ENCODE results near the gene LMX1B. TPM values are rescaled to one million over a fixed set of nuclear protein-coding genes. Genes with fewer than 3 reads are reported as not detected.

The LMX1B gene
- polyA plus RNA-seq, 1 donor, result 0.96 TPM

DNA sequence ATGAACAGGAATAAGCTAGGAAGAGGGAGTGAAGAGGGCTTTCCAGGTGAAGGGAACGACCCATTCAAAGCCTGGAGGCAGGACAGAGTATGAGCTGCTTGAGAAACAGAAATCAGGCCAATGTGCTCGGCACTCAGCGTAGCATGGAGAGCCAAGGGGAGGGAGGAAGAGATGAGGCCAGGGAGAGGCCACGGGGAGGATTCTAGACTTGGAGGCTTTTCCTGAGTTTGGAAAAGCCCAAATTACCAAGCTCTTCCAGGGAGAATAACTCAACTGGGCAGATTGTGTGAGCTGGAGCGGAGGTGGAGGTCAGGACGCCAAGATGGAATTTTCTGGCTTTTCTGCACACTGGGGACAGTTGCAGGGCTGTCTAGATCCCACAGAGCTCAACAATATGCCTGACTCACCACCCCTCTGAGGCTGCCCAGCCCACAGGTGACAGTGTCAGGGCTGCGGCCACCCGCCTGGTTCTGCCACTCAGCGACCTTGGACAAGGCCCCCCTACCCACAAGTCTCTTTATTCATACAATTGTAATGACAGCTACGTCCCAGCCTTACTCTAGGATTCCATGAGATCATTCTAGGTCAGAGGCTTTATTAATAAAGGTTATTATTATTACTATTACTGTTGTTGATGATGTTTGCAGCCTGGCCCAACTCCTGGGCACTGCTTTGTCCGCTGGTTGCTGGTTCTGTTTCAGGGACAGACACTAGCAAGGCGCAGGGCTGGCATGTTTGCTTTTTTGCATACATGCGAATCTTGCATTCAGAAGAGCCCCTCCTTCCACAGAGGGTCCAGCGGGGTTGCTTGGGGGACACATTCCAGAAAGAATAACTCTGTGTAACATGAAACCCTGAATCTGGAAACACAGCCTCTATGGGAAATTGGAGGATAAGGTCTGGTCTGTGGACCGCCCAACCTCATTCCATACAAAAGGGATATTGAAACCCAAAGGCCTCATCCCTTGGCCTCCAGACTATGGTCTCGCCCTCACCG, 9.4 kb upstream of the LMX1B start:
- no peaks in the 10 kb centered on the region for H3K9me3 ChIP-seq (ENCODE audit: control insufficient read depth, low read depth, low read length)
- no peaks in the 10 kb centered on the region for H3K4me1 ChIP-seq (ENCODE audit: control insufficient read depth, insufficient read depth, low read length)
- no peak overlapping the region for H3K27ac ChIP-seq (ENCODE audit: low read length)
- no CpG with 5 or more reads among the region's 17 CpGs for WGBS (ENCODE audit: insufficient coverage, low lambda C conversion rate)
- H3K36me3 ChIP-seq (ENCODE audit: control insufficient read depth, insufficient read depth, low read length), result no peaks in the 10 kb centered on the region
- no peak for DNase-seq
- H3K4me3 ChIP-seq (ENCODE audit: low read length), result no peak overlapping the region
- peaks cover 53% of the 10 kb centered on the region for H3K27me3 ChIP-seq (ENCODE audit: control insufficient read depth, insufficient read depth, low read length)

DNA sequence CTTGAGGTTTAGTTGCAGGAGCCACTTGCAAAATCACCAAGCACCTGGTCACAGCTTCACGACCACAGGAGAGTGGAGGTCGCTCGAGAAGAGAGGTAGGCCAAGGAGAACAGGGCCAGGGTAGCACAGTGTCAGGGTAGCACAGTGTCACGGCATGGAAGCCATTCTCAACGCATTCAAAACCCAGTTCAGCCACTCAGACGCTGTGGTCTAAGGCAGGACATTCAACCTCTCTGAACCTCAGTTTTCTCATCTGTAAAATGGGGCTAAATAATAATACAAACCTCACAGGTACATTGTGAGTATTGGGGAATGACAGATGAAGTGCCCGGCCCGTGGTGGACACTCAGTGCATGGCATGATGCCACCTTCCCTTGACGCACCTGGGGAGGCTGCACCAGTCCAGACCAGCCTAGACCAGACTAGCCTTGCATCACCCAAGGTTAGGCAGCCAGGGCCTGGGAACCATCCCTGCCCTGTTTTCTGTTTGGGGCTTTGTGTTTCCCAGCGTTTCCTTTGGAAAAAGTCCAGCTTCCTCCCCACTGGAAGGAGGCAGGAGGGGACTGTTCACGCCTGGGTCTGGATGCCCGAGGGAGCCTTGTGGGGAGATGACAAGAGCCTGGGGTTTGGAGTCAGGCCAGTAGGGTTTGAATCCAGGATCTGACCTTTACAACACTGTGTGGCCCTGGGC, 7.8 kb upstream of the LMX1B start:
- no CpG with 5 or more reads among the region's 12 CpGs for WGBS (ENCODE audit: insufficient coverage, low lambda C conversion rate)
- no peak for DNase-seq

DNA sequence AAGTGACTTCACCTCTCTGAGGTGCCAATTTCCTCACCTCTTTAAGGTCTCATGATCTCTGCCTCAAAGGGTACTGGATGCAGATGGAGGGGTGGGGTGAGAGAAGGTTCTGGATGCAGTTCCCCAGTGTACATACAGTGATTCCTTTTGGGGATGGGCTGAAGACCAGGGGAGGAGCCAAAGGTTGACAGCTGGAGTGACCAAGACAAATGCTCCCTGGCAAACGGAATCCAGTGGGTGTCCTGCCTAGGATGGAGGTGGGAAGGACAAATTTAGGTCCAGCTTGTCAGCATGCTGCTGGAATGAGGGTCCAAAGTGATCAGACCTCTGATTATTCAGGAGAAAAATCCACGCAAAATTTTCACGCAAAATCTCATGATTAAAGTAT, 7.3 kb upstream of the LMX1B start:
- WGBS (ENCODE audit: insufficient coverage, low lambda C conversion rate), result no CpG with 5 or more reads among the region's 3 CpGs
- Histone ChIP-seq H3K4me3 (ENCODE audit: low read length) (no peak overlapping the region), H3K27me3 (ENCODE audit: control insufficient read depth, insufficient read depth, low read length) (peaks cover 64% of the 10 kb centered on the region), H3K36me3 (ENCODE audit: control insufficient read depth, insufficient read depth, low read length) (no peaks in the 10 kb centered on the region), H3K4me1 (ENCODE audit: control insufficient read depth, insufficient read depth, low read length) (peaks cover 11% of the 10 kb centered on the region), H3K9me3 (ENCODE audit: control insufficient read depth, low read depth, low read length) (no peaks in the 10 kb centered on the region), H3K27ac (ENCODE audit: low read length) (no peak overlapping the region)
- no peak for DNase-seq

More for the DNA sequence above, 7.8 kb upstream of the LMX1B start:
- Histone ChIP-seq H3K27me3 (ENCODE audit: control insufficient read depth, insufficient read depth, low read length) (peaks cover 63% of the 10 kb centered on the region), H3K36me3 (ENCODE audit: control insufficient read depth, insufficient read depth, low read length) (no peaks in the 10 kb centered on the region), H3K4me3 (ENCODE audit: low read length) (no peak overlapping the region), H3K9me3 (ENCODE audit: control insufficient read depth, low read depth, low read length) (no peaks in the 10 kb centered on the region), H3K27ac (ENCODE audit: low read length) (no peak overlapping the region), H3K4me1 (ENCODE audit: control insufficient read depth, insufficient read depth, low read length) (peaks cover 6% of the 10 kb centered on the region)

DNA sequence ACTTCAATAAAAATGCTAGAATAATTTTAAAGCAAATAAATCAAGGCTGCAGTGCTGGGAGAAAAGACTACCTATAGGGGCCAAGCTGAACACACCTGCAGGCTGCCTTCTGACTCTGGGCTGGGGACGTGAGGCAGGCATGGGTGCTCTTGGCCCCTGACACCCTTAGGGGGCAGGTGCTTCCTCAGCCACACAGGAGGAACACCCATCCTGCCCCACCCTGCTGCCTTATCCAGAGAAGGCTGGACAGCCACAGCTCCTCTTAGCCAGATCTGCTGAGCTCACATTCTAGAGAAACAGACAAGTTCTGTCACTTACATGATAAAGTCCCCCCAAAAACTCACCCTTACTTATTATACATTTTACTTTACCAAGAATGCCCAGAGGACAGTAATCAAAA, 6.6 kb upstream of the LMX1B start:
- Histone ChIP-seq H3K27me3 (ENCODE audit: control insufficient read depth, insufficient read depth, low read length) (peaks cover 69% of the 10 kb centered on the region), H3K36me3 (ENCODE audit: control insufficient read depth, insufficient read depth, low read length) (no peaks in the 10 kb centered on the region)
- no CpG with 5 or more reads among the region's 1 CpG for WGBS (ENCODE audit: insufficient coverage, low lambda C conversion rate)

DNA sequence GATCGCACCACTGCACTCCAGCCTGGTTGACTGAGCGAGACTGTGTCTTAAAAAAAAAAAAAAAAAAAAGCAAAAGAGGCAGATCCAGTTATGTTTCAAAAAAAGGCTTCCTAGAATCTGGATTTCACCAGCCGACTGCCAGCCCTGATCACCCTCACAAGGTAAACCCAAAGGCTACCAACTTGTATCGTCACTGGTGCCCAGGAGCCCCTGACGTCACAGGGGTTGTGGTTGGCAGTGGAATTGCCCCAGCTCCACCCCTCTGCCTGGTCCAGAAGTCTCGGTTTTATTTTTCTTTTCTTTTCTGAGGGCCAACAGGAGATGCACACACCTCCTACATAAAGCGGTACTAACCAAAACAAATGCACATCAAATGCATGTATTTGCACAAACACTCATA, 6.0 kb upstream of the LMX1B start:
- peaks cover 3% of the 10 kb centered on the region for H3K9me3 ChIP-seq (ENCODE audit: control insufficient read depth, low read depth, low read length)
- H3K27ac ChIP-seq (ENCODE audit: low read length), result no peak overlapping the region
- H3K4me3 ChIP-seq (ENCODE audit: low read length), result no peak overlapping the region
- no peaks in the 10 kb centered on the region for H3K36me3 ChIP-seq (ENCODE audit: control insufficient read depth, insufficient read depth, low read length)
- DNase-seq, result no peak
- H3K4me1 ChIP-seq (ENCODE audit: control insufficient read depth, insufficient read depth, low read length), result peaks cover 18% of the 10 kb centered on the region
- peaks cover 72% of the 10 kb centered on the region for H3K27me3 ChIP-seq (ENCODE audit: control insufficient read depth, insufficient read depth, low read length)
- WGBS (ENCODE audit: insufficient coverage, low lambda C conversion rate), result no CpG with 5 or more reads among the region's 7 CpGs

More for the DNA sequence above, 6.6 kb upstream of the LMX1B start:
- Histone ChIP-seq H3K4me1 (ENCODE audit: control insufficient read depth, insufficient read depth, low read length) (peaks cover 17% of the 10 kb centered on the region), H3K9me3 (ENCODE audit: control insufficient read depth, low read depth, low read length) (no peaks in the 10 kb centered on the region), H3K4me3 (ENCODE audit: low read length) (no peak overlapping the region), H3K27ac (ENCODE audit: low read length) (no peak overlapping the region)
- no peak for DNase-seq

DNA sequence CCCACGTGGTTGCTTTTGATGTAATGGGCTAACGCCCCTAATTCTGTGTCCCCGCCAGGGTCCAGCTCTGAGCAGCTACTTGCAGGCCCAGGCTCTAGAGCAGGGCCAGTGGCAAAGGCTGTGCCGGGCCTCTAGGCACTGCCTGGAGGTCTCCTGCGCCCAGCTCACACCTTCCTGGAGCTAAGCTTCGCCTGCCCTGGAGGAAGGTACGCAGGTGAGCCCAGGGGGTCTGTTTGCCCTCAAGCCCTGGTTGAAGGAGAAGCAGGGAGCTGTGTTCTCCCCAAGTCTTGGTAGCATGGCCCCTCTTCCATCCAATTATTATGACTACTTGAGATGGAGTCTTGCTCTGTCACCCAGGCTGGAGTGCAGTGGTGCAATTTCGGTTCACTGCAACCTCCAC, 5.2 kb upstream of the LMX1B start:
- Histone ChIP-seq H3K4me3 (ENCODE audit: low read length) (no peak overlapping the region), H3K4me1 (ENCODE audit: control insufficient read depth, insufficient read depth, low read length) (peaks cover 21% of the 10 kb centered on the region), H3K9me3 (ENCODE audit: control insufficient read depth, low read depth, low read length) (peaks cover 8% of the 10 kb centered on the region), H3K36me3 (ENCODE audit: control insufficient read depth, insufficient read depth, low read length) (no peaks in the 10 kb centered on the region), H3K27ac (ENCODE audit: low read length) (no peak overlapping the region), H3K27me3 (ENCODE audit: control insufficient read depth, insufficient read depth, low read length) (peaks cover 75% of the 10 kb centered on the region)
- no peak for DNase-seq
- no CpG with 5 or more reads among the region's 8 CpGs for WGBS (ENCODE audit: insufficient coverage, low lambda C conversion rate)

DNA sequence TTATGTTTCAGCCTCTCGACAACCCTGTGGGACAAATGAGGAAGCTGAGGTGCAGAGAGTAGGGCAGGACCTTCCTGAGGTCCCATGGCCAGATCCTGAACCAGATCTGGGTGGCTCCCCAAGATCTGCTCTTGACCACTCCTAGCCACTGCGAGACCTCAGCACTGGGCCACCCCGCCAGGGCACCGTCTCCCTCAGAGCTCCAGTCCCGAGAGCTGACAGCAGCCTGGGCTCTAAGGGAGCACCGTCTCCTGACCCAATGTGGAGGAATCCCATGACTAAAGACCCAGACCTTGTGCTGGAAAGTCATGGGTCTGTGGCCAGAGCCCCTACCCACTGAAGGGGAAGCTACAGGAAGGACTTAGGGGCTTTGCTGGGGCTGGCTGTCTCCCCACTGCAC, 4.5 kb upstream of the LMX1B start:
- H3K4me3 ChIP-seq (ENCODE audit: low read length), result no peak overlapping the region
- no peak for DNase-seq
- H3K4me1 ChIP-seq (ENCODE audit: control insufficient read depth, insufficient read depth, low read length), result peaks cover 21% of the 10 kb centered on the region
- peaks cover 8% of the 10 kb centered on the region for H3K9me3 ChIP-seq (ENCODE audit: control insufficient read depth, low read depth, low read length)
- H3K27me3 ChIP-seq (ENCODE audit: control insufficient read depth, insufficient read depth, low read length), result peaks cover 74% of the 10 kb centered on the region
- no CpG with 5 or more reads among the region's 6 CpGs for WGBS (ENCODE audit: insufficient coverage, low lambda C conversion rate)
- H3K27ac ChIP-seq (ENCODE audit: low read length), result no peak overlapping the region
- no peaks in the 10 kb centered on the region for H3K36me3 ChIP-seq (ENCODE audit: control insufficient read depth, insufficient read depth, low read length)

DNA sequence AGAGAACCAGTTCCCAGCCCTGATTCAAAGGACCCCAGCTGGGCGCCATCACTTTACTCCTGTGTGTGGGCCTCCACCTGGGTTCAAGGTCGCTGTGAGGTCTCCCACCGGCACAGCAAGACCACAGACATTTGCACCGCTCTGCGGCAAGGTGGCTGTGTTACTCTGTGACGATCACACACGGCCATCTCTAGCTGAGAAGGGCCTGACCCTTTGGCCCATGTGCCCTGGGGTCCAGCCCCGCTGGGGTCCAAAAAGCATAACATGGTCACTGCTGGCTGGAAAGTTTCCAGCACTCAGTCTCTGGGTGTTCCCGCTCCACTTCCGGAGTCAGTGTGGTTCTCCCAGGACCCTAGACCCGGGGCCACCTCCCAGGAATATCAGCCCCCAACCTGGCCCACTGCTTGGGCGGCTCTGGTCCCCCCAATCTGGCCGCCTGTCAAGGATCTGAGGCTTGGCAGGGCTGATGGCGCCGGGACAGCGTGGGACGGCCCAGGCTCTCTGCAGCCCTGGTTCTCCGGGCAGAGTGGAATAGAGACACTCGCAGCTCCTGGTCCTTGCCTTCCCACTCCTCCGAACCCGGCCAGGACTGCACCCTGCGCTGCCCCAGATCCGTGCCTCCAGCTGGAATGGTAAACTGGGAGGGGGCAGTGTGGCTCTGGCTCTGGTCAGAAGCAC, 3.9 kb upstream of the LMX1B start:
- peaks cover 80% of the 10 kb centered on the region for H3K27me3 ChIP-seq (ENCODE audit: control insufficient read depth, insufficient read depth, low read length)
- no peaks in the 10 kb centered on the region for H3K36me3 ChIP-seq (ENCODE audit: control insufficient read depth, insufficient read depth, low read length)
- no peak for DNase-seq
- H3K9me3 ChIP-seq (ENCODE audit: control insufficient read depth, low read depth, low read length), result peaks cover 10% of the 10 kb centered on the region
- no CpG with 5 or more reads among the region's 23 CpGs for WGBS (ENCODE audit: insufficient coverage, low lambda C conversion rate)
- H3K27ac ChIP-seq (ENCODE audit: low read length), result no peak overlapping the region
- peaks cover 23% of the 10 kb centered on the region for H3K4me1 ChIP-seq (ENCODE audit: control insufficient read depth, insufficient read depth, low read length)
- no peak overlapping the region for H3K4me3 ChIP-seq (ENCODE audit: low read length)

DNA sequence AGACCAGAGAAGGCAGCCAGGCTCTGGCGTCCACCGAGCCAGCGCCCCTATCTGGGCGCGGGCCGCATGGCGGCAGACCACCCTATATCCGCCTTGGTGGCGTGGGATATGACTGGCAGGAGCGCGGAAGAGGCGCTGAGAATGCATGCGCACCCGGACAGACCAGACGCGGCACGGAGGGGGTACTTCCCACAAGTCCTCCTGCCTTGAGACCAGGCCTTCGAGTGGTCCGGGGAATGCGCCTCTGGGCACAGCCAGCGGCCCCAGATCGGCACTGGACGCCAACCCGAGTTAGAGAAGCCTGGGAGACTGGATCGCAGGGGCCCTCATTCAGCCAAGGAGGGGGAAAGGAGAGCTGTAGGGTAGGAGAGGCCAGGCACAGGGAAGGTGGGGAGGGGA, 2.5 kb upstream of the LMX1B start:
- Histone ChIP-seq H3K36me3 (ENCODE audit: control insufficient read depth, insufficient read depth, low read length) (no peaks in the 10 kb centered on the region), H3K27me3 (ENCODE audit: control insufficient read depth, insufficient read depth, low read length) (peaks cover 92% of the 10 kb centered on the region), H3K27ac (ENCODE audit: low read length) (no peak overlapping the region), H3K4me1 (ENCODE audit: control insufficient read depth, insufficient read depth, low read length) (peaks cover 25% of the 10 kb centered on the region), H3K4me3 (ENCODE audit: low read length) (no peak overlapping the region), H3K9me3 (ENCODE audit: control insufficient read depth, low read depth, low read length) (peaks cover 10% of the 10 kb centered on the region)
- DNase-seq, result no peak
- no CpG with 5 or more reads among the region's 25 CpGs for WGBS (ENCODE audit: insufficient coverage, low lambda C conversion rate)

DNA sequence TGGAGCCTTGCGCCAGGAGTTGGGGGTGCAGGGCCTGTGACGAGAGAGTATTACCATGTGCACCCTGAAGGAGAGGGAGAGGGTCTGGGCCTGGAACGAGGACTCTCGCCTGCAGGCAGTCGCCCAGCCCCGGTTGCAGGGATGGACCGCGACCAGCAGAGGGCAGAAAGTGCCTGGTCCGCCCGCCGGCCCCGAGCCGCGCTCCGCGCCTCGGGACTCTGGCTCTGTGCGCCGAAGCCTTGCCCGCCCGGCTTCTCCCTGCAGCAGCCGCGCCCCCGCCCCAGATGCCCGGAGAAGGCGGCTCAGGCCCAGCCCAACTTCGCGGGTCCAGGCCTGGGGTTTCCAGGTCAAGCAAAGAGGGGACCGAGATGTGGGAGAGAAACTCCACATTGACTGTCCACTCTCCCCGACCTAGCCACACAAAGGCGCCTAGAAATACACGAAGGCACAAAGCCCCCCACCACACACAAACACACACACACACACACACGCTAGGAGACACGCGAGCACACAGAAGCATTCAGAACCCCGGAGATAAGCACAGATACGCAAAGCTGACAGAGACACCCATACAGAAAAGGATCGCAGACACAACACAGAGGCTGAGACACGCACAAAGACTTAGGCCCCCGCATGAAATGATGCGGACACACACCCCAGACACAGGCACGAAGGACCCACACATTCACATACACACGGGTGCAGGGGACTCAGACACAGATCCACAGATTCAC, 2.0 kb upstream of the LMX1B start:
- DNase-seq, result peak; percentile 33 to 65
- no peak overlapping the region for H3K4me3 ChIP-seq (ENCODE audit: low read length)
- H3K4me1 ChIP-seq (ENCODE audit: control insufficient read depth, insufficient read depth, low read length), result peaks cover 25% of the 10 kb centered on the region
- H3K36me3 ChIP-seq (ENCODE audit: control insufficient read depth, insufficient read depth, low read length), result no peaks in the 10 kb centered on the region
- H3K27me3 ChIP-seq (ENCODE audit: control insufficient read depth, insufficient read depth, low read length), result peaks cover 92% of the 10 kb centered on the region
- no peak overlapping the region for H3K27ac ChIP-seq (ENCODE audit: low read length)
- no CpG with 5 or more reads among the region's 43 CpGs for WGBS (ENCODE audit: insufficient coverage, low lambda C conversion rate)
- peaks cover 10% of the 10 kb centered on the region for H3K9me3 ChIP-seq (ENCODE audit: control insufficient read depth, low read depth, low read length)

All from large intestine (tissue), 3 donors.